ENCODE results near the gene CANT1. TPM values are rescaled to one million over a fixed set of nuclear protein-coding genes. Genes with fewer than 3 reads are reported as not detected.

Gene CANT1
- total and polyA plus RNA-seq, 9 of the 15 experiments (the other 6 are each of a cell fraction or from before 2014, with no cell fraction given): 2.7 to 66.4 (median 22.5) TPM

- peak; percentile 45; the same call in 1 of the 2 replicates for TF ChIP-seq NR2C1 (IDR thresholded peaks at IDR 0.05)
- peak; percentile 46; the same call in 1 of the 2 replicates for TF ChIP-seq NR2C1 (tag; IDR thresholded peaks at IDR 0.05)
- TF ChIP-seq HCFC1 (IDR thresholded peaks at IDR 0.05; ENCODE audit: low read depth, low read length): peak; percentile 90
- TF ChIP-seq NR4A1 (CRISPR knock-in tag; IDR thresholded peaks at IDR 0.05): no peak
- no peak for TF ChIP-seq NR4A1 (tag; IDR thresholded peaks at IDR 0.05)
- TF ChIP-seq ZNF780A (CRISPR knock-in tag; IDR thresholded peaks at IDR 0.05): no peak
- no peak for TF ChIP-seq STAG1 (CRISPR knock-in tag; IDR thresholded peaks at IDR 0.05; ENCODE audit: borderline replicate concordance)
- TF ChIP-seq LARP7 (IDR thresholded peaks at IDR 0.05): no peak
- no peak for TF ChIP-seq SP2 (IDR thresholded peaks at IDR 0.05; ENCODE audit: extremely low read depth, low read depth, low read length, poor library complexity, severe bottlenecking)
- TF ChIP-seq BCLAF1 (IDR thresholded peaks at IDR 0.05; ENCODE audit: borderline replicate concordance in 1 of 2, control insufficient read depth in 1 of 2, low read depth in 2 of 2, low read length in 1 of 2): no peak
- TF ChIP-seq ZNF165 (CRISPR knock-in tag; IDR thresholded peaks at IDR 0.05; ENCODE audit: borderline replicate concordance): no peak
- TF ChIP-seq MECOM (CRISPR knock-in tag; IDR thresholded peaks at IDR 0.05): no peak
- no peak for TF ChIP-seq ZKSCAN8 (CRISPR knock-in tag; IDR thresholded peaks at IDR 0.05)
- no peak for TF ChIP-seq IRF9 (tag; IDR thresholded peaks at IDR 0.05)
- TF ChIP-seq HOXB6 (CRISPR knock-in tag; IDR thresholded peaks at IDR 0.05; ENCODE audit: borderline replicate concordance): no peak
- TF ChIP-seq RBBP5 (IDR thresholded peaks at IDR 0.05; ENCODE audit: borderline replicate concordance, insufficient read depth, low read length, poor library complexity, severe bottlenecking): peak; percentile 88
- TF ChIP-seq PRDM10 (IDR thresholded peaks at IDR 0.05; ENCODE audit: partially characterized antibody): no peak
- TF ChIP-seq RBM14 (IDR thresholded peaks at IDR 0.05; ENCODE audit: borderline replicate concordance, insufficient read depth, low read depth, low read length): no peak
- TF ChIP-seq ZNF551 (CRISPR knock-in tag; IDR thresholded peaks at IDR 0.05): no peak
- TF ChIP-seq HNRNPK (IDR thresholded peaks at IDR 0.05; ENCODE audit: low read depth, low read length, poor library complexity, severe bottlenecking): no peak
Measured at GRCh38 chr17:79009397-79010303, at the start of gene CANT1 (continued).
